HS-27A (cell line): ENCODE measurements around the gene S1PR5.
A peak's percentile ranks its signal among the peaks of the same experiment; 100 is the strongest.
"Not testable (repeated sequence)": the region's sequence is repeated elsewhere in the genome, so short reads cannot be mapped to it uniquely, and the experiment has no call there.

Experiments used
- DNase-seq: peaks from one replicate; pipeline ENCODE4 v3.0.0-alpha.2; 2012; ENCODE audit warnings: low read depth, missing footprints

Gene S1PR5

DNA sequence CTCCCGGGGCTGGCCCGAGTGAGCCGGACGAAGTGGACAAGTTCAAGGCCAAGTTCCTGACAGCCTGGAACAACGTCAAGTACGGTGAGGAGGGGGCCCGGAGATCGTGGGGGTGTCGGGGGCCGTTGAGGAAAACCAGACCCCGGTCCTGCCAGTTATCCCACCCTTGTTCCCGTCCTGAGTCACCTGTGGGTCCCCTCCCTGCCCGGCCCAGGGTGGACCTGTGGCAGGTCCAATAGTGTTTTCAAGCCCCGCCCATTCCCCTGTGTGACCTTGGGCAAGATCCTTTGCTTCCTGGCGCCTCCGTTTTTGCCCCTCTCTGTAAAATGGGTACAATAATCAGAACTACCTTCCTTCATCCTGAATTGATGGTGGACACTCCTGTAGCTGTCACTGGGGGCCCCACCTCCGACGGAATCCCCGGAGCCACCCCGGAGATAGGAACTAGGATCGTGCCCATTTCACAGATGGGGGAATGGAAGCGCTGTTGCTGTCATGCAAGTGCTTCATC, 27.1 kb upstream of the S1PR5 start:
- no peak for DNase-seq

GRCh38 chr19:10543420-10544241, 26.4 kb upstream of the S1PR5 start, which contains the start of gene ATG4D:
ATG4D (plus strand) TSS chr19:10543904; CDS start chr19:10544091, 187 bp downstream.
- DNase-seq, result no peak

GRCh38 chr19:10543059-10543419, 25.8 kb upstream of the S1PR5 start:
- DNase-seq, result no peak

- not testable (repeated sequence) for DNase-seq
Observed at GRCh38 chr19:10539016-10539415, 21.8 kb upstream of the S1PR5 start.

GRCh38 chr19:10538204-10538983, 21.1 kb upstream of the S1PR5 start:
- DNase-seq, result no peak

DNA sequence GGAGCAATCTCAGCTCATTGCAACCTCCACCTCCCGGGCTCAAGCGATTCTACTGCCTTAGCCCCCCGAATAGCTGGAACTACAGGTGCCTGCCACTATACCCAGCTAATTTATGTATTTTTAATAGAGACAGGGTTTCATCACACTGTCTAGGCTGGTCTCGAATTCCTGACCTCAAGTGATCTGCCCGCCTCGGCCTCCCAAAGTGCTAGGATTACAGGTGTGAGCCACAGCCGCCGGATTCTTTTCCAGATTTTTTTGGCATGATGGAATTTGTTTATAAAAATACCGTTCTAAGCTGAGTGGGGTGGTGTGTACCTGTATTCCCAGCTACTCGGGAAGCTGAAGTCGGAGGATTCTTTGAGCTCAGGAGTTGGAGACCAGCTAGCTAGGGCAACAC, 20.4 kb upstream of the S1PR5 start:
- no peak for DNase-seq

DNA sequence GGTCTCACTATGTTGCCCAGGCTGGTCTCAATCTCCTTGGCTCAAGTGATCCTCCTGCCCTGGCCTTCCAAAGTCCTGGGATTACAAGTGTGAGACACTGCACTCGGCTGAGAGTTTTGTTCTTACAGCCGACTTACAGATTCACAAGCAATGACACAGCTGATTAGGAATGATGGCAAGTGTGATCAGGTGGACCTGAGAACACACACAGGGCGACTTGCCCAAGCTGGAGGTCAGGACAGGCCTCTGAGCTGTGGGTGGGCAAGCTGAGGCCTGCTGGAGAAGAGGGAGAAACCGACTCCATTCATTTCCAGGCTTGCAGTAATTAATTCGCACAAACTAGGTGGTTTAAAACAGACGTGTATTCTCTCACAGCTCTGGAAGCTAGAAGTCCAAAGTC, 18.4 kb upstream of the S1PR5 start:
- DNase-seq, result no peak

- peak; percentile 58 for DNase-seq
Observed at GRCh38 chr19:10533646-10534386, 16.6 kb upstream of the S1PR5 start.

GRCh38 chr19:10532457-10532856, 15.2 kb upstream of the S1PR5 start:
- no peak for DNase-seq

DNA sequence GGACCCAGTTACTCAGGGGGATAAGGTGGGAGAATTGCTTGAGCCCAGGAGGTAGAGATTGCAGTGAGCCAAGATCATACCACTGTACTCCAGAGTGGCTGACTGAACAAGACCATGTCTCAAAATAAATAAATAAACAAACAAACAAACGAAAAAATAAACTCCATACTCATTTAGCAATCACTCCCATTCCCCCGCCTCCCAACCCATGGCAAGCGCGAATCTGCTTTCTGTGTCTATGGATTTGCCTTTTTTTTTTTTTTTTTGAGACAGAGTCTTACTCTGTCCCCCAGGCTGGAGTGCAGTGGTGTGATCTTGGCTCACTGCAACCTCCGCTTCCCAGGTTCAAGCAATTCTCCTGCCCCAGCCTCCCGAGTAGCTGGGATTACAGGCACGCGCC, 9.6 kb upstream of the S1PR5 start:
- not testable (repeated sequence) for DNase-seq

DNA sequence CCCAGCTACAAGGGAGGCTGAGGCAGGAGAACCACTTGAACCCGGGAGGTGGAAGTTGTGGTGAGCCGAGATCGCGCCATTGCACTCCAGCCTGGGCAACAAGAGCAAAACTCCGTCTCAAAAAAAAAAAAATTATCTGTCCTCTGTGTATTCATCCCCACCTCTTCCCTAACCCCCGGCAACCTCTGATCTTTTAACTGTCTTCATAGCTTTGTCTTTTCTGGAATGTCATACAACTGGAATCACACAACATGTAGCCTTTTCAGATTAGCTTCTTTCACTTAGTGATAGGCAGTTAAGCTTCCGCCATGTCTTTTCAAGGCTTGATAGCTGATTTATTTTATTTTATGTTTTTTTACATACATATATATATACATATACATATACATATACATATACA, 8.4 kb upstream of the S1PR5 start:
- no peak for DNase-seq

GRCh38 chr19:10523135-10523636, 5.9 kb upstream of the S1PR5 start:
- DNase-seq, result no peak

GRCh38 chr19:10521461-10522171, 4.4 kb upstream of the S1PR5 start:
- no peak for DNase-seq

DNA sequence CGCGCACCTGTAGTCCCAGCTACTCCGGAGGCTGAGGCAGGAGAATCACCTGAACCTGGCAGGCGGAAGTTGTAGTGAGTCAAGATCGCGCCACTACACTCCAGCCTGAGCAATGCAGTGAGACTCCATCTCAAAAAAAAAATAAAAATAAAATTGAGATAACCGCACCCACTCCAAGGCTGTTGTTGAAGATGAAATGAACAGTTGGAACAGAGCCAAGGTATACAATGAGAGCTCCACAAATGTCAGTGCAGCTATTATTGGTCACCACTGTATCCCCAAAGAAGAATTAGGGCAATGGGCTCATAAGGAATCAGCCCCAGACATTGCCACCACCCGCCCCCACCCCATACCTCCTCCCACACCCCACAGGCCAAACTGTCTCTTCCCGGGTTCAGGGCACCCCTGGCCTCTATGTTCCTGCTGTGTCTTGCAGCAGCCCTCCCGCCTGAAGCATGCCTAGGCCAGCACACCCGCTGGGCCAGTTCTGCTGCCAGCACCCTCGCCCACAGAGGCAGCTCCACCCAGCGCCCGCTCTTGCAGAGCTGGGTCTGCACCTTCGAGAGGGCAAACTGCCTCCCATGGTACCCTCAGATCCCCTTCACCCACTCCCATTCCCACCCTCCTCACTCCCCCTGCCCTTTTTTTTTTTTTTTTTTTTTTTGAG, 3.5 kb upstream of the S1PR5 start:
- no peak for DNase-seq

DNA sequence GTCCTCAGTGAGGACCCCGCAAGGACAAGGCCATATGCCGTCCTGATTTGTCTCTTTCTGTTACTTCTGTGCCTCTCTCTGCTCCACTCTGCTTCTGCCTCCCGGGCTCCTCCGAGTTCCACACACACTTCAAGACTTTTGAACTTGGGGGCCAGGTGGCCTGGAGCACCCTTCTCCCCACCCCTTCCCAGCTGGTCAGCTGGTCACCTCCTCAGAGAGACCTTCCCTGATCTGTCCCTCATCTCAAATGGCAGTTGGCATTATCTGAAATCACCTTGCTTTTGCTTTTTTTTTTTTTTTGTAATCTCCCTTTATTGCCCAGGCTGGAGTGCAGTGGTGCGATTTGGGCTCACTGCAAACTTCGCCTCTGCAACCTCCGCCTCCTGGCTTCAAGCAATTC, 2.2 kb upstream of the S1PR5 start:
- no peak for DNase-seq

DNA sequence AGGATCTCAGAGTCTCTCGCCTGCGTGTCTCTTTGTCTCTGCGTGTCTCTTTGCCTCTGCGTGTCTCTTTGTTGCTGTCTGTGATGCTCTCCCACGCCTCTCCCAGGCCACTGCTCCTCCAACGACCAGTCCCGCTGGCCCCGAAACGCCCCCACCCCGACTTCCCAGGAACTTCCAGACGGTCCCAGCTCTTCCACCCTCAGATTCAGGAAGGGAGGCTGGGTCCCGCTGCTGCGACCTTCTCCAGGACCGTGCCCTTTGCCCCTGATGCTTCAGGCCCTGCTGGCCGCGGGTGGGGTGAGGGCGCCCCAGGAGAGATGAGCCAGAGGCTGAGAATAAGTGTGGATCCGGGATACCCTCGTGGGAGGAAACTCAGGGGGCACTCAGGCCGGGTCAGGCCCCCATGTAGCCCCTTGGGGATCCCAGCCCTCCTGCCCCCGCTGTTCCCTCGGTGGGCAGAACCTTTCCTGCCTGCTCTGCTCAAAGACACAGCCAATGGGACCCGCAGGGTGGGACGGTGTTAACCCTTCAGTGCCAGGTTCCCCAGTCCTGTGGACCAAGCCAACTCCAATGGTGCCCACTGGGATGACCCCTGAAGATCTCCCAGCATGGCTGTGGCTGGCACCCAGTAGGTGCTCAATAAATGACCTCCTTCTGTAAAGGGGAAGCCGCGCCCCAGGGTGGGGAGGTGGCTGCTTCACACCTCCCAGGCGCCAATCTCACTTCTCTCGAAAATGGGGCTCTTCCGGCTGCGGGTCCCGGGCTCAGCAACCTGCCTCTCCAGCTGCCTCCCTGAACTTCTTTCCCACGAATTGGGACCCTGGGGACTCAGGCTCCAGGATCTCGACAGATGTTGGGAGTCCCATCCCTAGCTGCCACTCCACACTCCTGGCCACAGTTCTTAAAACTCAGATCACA, 1.5 kb upstream of the S1PR5 start:
- DNase-seq, result no peak

DNA sequence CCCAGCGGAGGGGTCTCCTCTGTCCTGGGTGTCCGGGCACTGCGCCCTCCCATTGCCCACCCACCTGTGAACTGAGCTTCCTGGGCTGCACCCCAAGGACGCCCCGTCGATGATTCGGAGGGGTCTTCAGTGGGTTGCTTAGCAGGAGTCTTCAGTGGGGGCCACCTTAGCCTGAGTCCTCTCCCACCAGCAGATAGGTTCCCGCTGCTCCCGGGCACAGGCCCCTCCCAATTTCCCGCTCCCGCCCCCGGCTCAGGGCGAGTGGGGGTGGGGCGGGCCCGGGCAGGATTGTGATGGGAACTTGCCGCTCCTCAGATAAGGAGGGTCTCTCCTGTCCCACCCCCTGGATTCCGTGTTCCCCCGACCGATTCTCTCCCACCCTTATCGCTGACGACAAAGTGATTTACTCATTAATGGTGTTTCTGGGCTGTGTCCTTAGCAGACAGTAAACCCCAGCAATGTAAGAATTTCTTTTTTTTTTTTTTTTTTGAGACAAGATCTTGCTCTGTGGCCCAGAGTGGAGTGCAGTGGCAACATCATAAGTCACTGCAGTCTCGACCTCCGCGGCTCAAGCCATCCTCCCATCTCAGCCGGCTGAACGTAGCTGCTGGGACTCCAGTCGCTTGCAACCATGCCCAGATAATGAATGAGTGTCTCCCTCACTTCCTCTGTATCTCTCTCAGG, 655 bp upstream of the S1PR5 start:
- DNase-seq, result no peak

- no peak for DNase-seq
Observed at GRCh38 chr19:10516671-10517286, 468 bp downstream of the S1PR5 start.

- DNase-seq, result no peak
Observed at GRCh38 chr19:10516064-10516385, 1.2 kb downstream of the S1PR5 start.
